AG10803 (cell line): ENCODE data around the gene MYO1B.

Experiments used
- DNase-seq: peaks from one replicate; pipeline ENCODE4 v3.0.0; 2010; ENCODE audit warnings: low read depth
- H3K4me3 ChIP-seq: 2 replicates; pipeline ENCODE4 v1.5.1; 2011; ENCODE audit warnings: mild to moderate bottlenecking, low read length, control low read depth
- CTCF ChIP-seq: conservative IDR thresholded peaks from 2 replicates; pipeline ENCODE4 v1.5.1; 2011; ENCODE audit warnings: mild to moderate bottlenecking, low read length, control low read depth, inconsistent platforms

Gene MYO1B

GRCh38 chr2:191217580-191217979 lies 27.6 kb upstream of the MYO1B start:
- no peak overlapping the region for H3K4me3 ChIP-seq
- no peak for TF ChIP-seq CTCF
- DNase-seq = peak; percentile 63

DNA sequence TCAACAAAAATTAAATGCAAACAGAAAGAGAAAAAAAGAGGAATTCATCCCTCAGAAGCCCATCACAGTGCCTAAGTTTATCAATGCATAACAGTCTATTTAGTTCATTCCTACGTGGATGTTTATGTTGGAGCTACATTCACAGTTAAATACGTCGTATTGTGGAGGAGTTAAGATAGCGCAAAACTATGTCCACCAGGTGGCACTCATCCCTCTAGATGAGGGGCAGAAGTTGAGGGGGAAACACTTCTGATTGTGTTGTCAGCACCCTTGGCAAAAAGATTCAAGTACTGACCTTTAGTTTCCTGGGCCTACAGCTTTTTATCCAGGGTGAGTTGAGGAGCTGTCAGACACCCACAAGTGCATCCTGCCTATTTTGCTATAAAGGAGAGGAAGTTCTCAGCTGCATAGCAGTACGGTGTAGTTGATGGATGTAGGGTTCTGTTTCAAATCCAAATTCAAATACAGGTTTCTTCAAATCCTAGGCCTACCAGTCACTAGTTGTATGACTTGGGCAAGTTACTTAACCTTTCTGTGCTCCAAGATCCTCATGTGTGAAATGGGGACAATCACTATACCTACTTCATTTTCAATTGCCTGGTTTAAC lies 26.8 kb upstream of the MYO1B start:
- DNase-seq = peak; percentile 71
- peak; percentile 69 for TF ChIP-seq CTCF
- no peak overlapping the region for H3K4me3 ChIP-seq

DNA sequence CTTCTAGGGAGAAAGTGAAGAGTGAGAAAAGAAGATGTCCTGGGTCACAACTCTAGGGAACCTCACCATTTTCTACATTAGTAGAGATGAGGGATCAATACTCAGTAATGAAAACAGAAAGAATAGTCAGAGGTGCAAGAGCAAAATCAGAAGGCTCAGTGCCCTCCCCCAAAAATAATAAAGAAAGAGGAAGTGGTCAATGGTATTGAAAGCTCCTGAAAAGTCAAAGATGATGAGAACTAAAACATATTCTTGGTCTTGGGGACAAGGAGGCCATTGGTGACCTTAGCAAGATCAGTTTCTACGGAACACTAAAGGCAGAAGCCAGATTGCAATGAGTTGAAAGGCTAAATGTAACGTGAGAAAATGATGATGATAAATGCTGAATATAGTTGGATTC lies 24.5 kb upstream of the MYO1B start:
- DNase-seq = no peak
- H3K4me3 ChIP-seq = no peak overlapping the region
- TF ChIP-seq CTCF = no peak

DNA sequence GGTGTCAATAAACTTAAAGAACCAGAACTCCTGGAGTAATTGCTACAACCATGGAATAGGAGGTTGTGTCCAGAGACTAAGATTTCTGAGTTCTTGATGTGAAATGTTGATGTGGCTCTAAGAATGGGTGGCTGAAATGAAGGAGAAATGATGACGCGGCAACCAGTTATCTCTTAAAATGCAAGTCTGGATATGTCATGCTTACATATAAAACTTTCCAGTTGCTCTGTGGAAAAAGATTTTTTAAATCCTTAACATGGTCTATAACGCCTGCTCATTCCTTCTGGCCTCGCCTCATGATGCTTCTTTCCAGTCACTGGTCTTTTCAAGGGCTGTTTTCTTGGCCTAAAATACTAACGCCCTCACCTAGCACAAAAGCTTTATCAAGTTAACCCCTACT lies 23.5 kb upstream of the MYO1B start:
- no peak overlapping the region for H3K4me3 ChIP-seq
- no peak for TF ChIP-seq CTCF
- DNase-seq = no peak

DNA sequence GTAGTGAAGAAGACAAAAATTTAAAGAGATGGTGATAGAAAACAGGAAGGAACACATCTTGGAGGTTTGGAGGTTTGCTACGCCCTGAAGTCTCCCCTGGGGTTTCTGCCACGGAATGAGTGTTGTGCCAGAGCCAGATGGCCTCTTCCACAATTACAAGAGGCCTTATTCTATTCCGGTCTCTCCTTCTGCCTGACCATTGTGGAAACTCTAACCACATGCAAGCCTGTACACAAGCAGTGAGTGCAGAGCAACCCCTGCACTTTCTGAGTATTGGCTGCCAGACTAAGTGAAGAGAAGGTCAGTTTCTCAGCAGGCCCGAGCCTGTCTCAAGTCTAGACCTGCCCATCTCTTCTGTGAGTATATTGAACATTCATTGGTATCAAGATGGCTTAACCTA lies 22.7 kb upstream of the MYO1B start:
- no peak overlapping the region for H3K4me3 ChIP-seq
- TF ChIP-seq CTCF = no peak
- DNase-seq = peak; percentile 87

DNA sequence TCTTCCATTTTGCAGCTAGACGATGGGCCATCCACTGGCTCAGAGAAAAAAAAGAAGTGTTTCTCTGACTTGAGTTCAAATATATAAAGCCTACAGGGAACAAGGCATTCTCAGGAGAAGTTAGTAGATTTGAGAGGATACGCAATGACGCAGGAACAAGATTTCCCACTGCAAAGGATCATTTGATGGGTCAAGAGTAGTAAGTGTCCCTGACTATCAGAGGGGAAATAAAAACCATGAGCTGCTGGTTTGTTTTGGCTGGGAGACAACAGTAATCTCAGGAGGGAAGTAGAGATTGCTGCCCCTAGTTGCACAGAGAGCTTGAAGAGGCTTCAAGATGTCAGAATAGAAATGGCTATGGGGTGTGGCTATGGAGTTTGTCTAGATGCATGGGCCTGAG lies 22.3 kb upstream of the MYO1B start:
- no peak overlapping the region for H3K4me3 ChIP-seq
- DNase-seq = no peak
- no peak for TF ChIP-seq CTCF

- no peak for TF ChIP-seq CTCF
- DNase-seq = no peak
- H3K4me3 ChIP-seq = no peak overlapping the region
Measured at GRCh38 chr2:191225126-191225525, 20.1 kb upstream of the MYO1B start.
